Ureter (tissue), 1 donor: Measurements from ENCODE around the gene CDKN3. TPM values are rescaled to one million over a fixed set of nuclear protein-coding genes. Genes with fewer than 3 reads are reported as not detected.
"Not testable (repeated sequence)": the region's sequence is repeated elsewhere in the genome, so short reads cannot be mapped to it uniquely, and the experiment has no call there.

Experiments used
- DNase-seq: peaks from one replicate; pipeline ENCODE4 v3.0.0-alpha.2; 2020; ENCODE audit warnings: low spot score
- total RNA-seq: library from RNA; stranded (reverse); gene quantifications from one replicate; pipeline ENCODE4 v1.2.4, GENCODE V29; 2023
- donor health status: DM: yes; HTN: yes; CAD: no.

Gene CDKN3
- total RNA-seq, 1 donor from 2014 or later, result 2.4 TPM

GRCh38 chr14:54456820-54457608 is 60.2 kb downstream of the CDKN3 start:
- not testable (repeated sequence) for DNase-seq

DNA sequence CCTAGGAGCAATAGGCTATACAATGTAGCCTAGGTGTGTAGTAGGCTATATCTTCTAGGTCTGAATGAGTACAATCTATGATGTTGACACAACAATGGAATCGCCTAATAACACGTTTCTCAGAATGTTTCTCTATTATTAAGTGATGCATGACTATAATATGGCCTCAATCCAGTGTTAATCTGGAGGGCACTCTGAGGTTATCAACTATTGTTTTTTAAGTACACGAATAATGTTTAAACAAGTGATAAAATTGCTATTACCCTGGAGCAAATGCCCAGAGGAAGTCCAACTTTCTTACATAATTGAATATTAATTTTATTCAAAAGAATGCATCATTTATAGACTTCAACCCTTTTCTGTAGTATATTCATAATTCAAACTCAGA is 60.8 kb downstream of the CDKN3 start:
- no peak for DNase-seq

DNA sequence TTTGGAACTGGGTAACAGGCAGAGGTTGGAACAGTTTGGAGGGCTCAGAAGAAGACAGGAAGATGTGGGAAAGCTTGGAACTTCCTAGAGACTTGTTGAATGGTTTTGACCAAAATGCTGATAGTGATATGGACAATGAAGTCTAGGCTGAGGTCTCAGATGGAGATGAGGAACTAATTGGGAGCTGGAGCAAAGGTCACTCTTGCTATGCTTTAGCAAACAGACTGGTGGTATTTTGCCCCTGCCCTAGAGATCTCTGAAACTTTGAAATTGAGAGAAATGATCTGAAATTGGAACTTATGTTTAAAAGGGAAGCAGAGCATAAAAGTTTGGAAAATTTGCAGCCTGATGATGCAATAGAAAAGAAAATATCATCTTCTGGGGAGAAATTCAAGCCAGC is 61.7 kb downstream of the CDKN3 start:
- not testable (repeated sequence) for DNase-seq

GRCh38 chr14:54459106-54459505 is 62.3 kb downstream of the CDKN3 start:
- no peak for DNase-seq

GRCh38 chr14:54462048-54462447 is 65.2 kb downstream of the CDKN3 start:
- no peak for DNase-seq

DNA sequence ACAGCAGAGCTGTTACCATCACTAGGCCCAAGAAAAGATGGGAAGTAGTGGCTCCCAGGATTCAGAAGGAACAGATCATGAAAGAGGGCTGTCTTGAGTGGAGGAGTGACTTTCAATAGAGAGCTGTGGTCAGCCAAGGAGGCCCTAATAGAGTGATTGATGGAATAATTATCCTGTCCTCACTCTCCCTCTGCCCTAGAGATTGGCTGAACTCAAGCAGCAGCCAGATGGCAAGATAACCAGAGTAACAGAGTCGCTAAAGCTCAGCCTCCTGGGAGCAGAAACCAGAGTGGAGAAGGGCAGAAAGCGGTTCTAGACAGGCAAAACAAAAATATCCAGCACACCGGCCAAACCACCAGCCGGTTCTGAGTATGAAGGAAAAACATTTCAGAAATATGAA is 68.8 kb downstream of the CDKN3 start:
- DNase-seq, result no peak

DNA sequence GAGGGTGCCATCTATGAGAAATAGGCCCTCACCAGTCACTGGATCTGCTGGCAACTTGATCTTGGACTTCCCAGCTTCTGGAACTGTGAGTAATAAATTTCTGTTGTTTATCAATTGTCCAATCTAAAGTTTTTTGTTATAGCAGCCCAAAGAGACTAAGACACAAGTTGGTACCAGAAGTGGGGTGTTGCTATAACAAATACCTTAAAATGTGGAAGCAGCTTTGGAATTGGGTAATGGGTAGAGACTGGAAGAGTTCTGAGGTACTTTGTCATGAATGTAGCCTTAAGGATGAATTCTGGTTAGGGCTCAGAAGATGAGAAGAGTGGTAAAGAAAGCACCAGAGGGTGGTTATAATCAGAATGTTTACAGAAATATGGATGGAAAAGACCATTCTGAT is 70.5 kb downstream of the CDKN3 start:
- no peak for DNase-seq

Other genes starting within 250 kb of the CDKN3 start
- 92.9 TPM for gene CNIH1, start 44.4 kb downstream of the CDKN3 start, total RNA-seq
- gene GMFB, start 92.0 kb downstream of the CDKN3 start, total RNA-seq, result 35.9 TPM
- 17.2 TPM for gene CGRRF1, start 112.9 kb downstream of the CDKN3 start, total RNA-seq
- gene SAMD4A, start 170.1 kb downstream of the CDKN3 start, total RNA-seq, result 56.6 TPM